ENCODE data around the gene EDN2. TPM values are rescaled to one million over a fixed set of nuclear protein-coding genes. Genes with fewer than 3 reads are reported as not detected.

Gene EDN2
- total and polyA plus RNA-seq, 11 donors: 0.23 to 3.5 (median 1.9) TPM; not detected in 4

- no peak overlapping the region for H3K27ac ChIP-seq
- ATAC-seq: no peak
Observed at GRCh38 chr1:41468122-41468762, 16.2 kb downstream of the EDN2 start.

GRCh38 chr1:41467673-41468072 lies 16.8 kb downstream of the EDN2 start:
- no peaks in the 10 kb centered on the region for H3K36me3 ChIP-seq
- H3K27ac ChIP-seq: no peak overlapping the region
- TF ChIP-seq POLR2A (IDR thresholded peaks at IDR 0.05): no peak
- no peak for TF ChIP-seq CTCF (IDR thresholded peaks at IDR 0.05)
- peaks cover 0 to 3% (median 0%) of the 10 kb centered on the region in 9 donors for H3K27me3 ChIP-seq
- H3K4me3 ChIP-seq: no peak overlapping the region
- no peaks in the 10 kb centered on the region for H3K9me3 ChIP-seq
- peak in 2 of 5 donors; percentile 3 to 4 for DNase-seq
- ATAC-seq: no peak
- no peaks in the 10 kb centered on the region for H3K4me1 ChIP-seq
- 57 to 68% (median 59%) methylated on average over 4 of the region's 4 CpGs for WGBS, 4 donors
- intact Hi-C loops (cut with DNase I): no loop called here

More at GRCh38 chr1:41468122-41468762, 16.2 kb downstream of the EDN2 start:
- H3K36me3 ChIP-seq: no peaks in the 10 kb centered on the region
- no peak overlapping the region for H3K4me3 ChIP-seq
- no peaks in the 10 kb centered on the region for H3K9me3 ChIP-seq
- 81 to 90% (median 88%) methylated on average over 12 of the region's 12 CpGs for whole genome bisulfite sequencing, 4 donors
- peak in 2 of 5 donors; percentile 8 to 10 for DNase-seq
- peaks cover 0 to 3% (median 0%) of the 10 kb centered on the region in 9 donors for H3K27me3 ChIP-seq
- intact Hi-C loops (cut with DNase I): no loop called here
- no peak for TF ChIP-seq POLR2A (IDR thresholded peaks at IDR 0.05)
- TF ChIP-seq CTCF (IDR thresholded peaks at IDR 0.05): no peak
- H3K4me1 ChIP-seq: no peaks in the 10 kb centered on the region

GRCh38 chr1:41466146-41466545 lies 18.3 kb downstream of the EDN2 start:
- Histone ChIP-seq H3K27ac (no peak overlapping the region), H3K27me3 (peaks cover 0 to 3% (median 0%) of the 10 kb centered on the region in 9 donors), H3K4me3 (no peak overlapping the region), H3K36me3 (no peaks in the 10 kb centered on the region), H3K9me3 (no peaks in the 10 kb centered on the region), H3K4me1 (peaks cover 0 to 5% (median 0%) of the 10 kb centered on the region in 12 donors)
- intact Hi-C loops (cut with DNase I): no loop called here
- 78 to 95% (median 88%) methylated on average over 4 to 5 of the region's 5 CpGs for WGBS, 4 donors
- peak in 2 of 5 donors; percentile 3 to 5 for DNase-seq
- no peak for TF ChIP-seq POLR2A (IDR thresholded peaks at IDR 0.05)
- TF ChIP-seq CTCF (IDR thresholded peaks at IDR 0.05): no peak
- ATAC-seq: no peak

- no peak overlapping the region for H3K27ac ChIP-seq
- no peak overlapping the region for H3K4me3 ChIP-seq
- ATAC-seq (no peak), DNase-seq (no peak)
- intact Hi-C loops (cut with DNase I): no loop called here
- no peaks in the 10 kb centered on the region for H3K36me3 ChIP-seq
- WGBS, 4 donors: 89 to 100% (median 96%) methylated on average over 1 of the region's 1 CpG
- peaks cover 0 to 3% (median 0%) of the 10 kb centered on the region in 9 donors for H3K27me3 ChIP-seq
- no peaks in the 10 kb centered on the region for H3K9me3 ChIP-seq
- TF ChIP-seq POLR2A (IDR thresholded peaks at IDR 0.05) (no peak), CTCF (IDR thresholded peaks at IDR 0.05) (no peak)
- peaks cover 0 to 5% (median 0%) of the 10 kb centered on the region in 12 donors for H3K4me1 ChIP-seq
Observed at GRCh38 chr1:41465741-41466140, 18.7 kb downstream of the EDN2 start.
